Thyroid gland (tissue), 4 donors: ENCODE data around the gene MDGA2. TPM values are rescaled to one million over a fixed set of nuclear protein-coding genes. Genes with fewer than 3 reads are reported as not detected.
A peak's percentile ranks its signal among the peaks of the same experiment; 100 is the strongest.

Experiments used
- DNase-seq, 2 donors: peaks; one replicate each; pipeline ENCODE4 v3.0.0-alpha.2; 2019
- H3K27ac ChIP-seq, 3 donors: fragments of 200-600 bp; sonication (generic); 1 replicate in 2 of 3; 2 replicates in 1 of 3; pipeline ENCODE4 v1.5.1; 2016 to 2019; ENCODE audit warnings: mild to moderate bottlenecking in 1 of 3, moderate library complexity in 1 of 3
- H3K27me3 ChIP-seq: fragments of 200-600 bp; sonication (generic); one replicate; pipeline ENCODE4 v1.5.1; 2019
- H3K36me3 ChIP-seq, 2 donors: fragments of 200-600 bp; sonication (generic); one replicate each; pipeline ENCODE4 v1.5.1; 2016 to 2019
- H3K4me1 ChIP-seq, 2 donors: fragments of 200-600 bp; sonication (generic); one replicate each; pipeline ENCODE4 v1.5.1; 2017 to 2019
- H3K4me3 ChIP-seq, 3 donors: fragments of 200-600 bp; sonication (generic); replicated peaks in 1 of 3; 1 replicate in 2 of 3; 2 replicates in 1 of 3; pipeline ENCODE4 v1.5.1; 2016; ENCODE audit warnings: mild to moderate bottlenecking in 1 of 3
- H3K9me3 ChIP-seq: fragments of 200-600 bp; sonication (generic); one replicate; pipeline ENCODE4 v1.5.1; 2017
- CTCF ChIP-seq, 6 experiments: fragments of 200-600 bp in 3 of 6; fragments of 450-650 bp in 3 of 6; sonication (generic) in 3 of 6; IDR thresholded peaks; one replicate each; pipeline ENCODE4 v1.5.1; 2016 to 2019; ENCODE audit warnings: antibody characterized with exemption in 6 of 6, mild to moderate bottlenecking in 2 of 6, inconsistent platforms in 1 of 6, moderate library complexity in 1 of 6
- POLR2A ChIP-seq, 2 donors: fragments of 450-650 bp; IDR thresholded peaks; one replicate each; pipeline ENCODE4 v1.6.1; 2017; ENCODE audit warnings: antibody characterized with exemption in 2 of 2, mild to moderate bottlenecking in 2 of 2, moderate library complexity in 1 of 2
- WGBS, 2 donors: methylation state at CpG; one replicate each; pipeline ENCODE4 v1.1.5; 2017; 5-methylcytosine and 5-hydroxymethylcytosine counted together
- intact Hi-C: fragments of 100-400 bp; cut with DNase I; formaldehyde crosslinking; loops from one replicate; pipeline ENCODE4 v1.15.1; 2023
- small RNA-seq: library from RNA; depleted of rRNA; stranded (forward); fragments of <200 nt; gene quantifications from one replicate; pipeline ENCODE3, GENCODE V24; 2016
- total RNA-seq, 4 donors: library from RNA; depleted of rRNA; stranded (reverse); fragments of >200 nt; gene quantifications; one replicate each; pipeline ENCODE4 v1.2.3, GENCODE V29; 2016

MDGA2 gene
- total RNA-seq, 4 donors from 2014 or later, result not detected

DNA sequence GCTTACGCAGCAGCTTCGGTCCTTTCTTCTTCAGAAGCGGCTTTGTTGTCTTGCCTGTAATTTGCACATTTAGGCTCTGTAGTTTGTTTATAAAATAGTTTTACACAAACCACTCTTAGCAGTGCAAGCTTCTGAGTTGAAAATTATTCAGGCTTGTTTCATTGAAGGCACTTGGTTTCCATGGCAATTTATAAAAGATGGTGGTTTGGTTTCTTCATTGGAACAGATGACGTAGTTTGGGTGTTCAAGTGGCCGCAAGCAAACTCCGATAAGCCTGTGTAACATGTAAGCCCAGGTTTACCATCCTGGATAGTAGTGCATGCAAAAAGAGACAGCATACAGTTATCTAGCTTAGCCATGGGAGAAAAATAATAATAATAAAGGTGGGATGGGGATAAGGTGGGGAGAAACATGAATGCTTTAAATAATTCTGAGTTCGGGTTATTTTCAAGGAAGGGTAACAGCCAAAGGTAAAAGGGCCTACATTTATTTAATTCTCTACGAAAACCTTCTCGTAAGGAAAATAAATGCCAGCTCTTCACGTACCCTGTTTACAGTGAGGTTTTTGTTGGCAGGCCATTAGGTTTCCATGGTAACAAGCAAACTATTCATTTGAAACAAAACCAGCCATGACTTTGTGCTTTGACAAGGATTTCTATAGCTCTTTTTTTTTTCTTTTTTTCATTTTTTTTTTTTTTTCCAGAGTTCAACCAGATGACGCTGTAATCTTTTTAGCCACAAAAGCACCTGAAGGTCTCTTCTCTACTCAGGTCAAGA lies 834.3 kb downstream of the MDGA2 start:
- TF ChIP-seq CTCF (IDR thresholded peaks at IDR 0.05), result no peak
- no peak for TF ChIP-seq POLR2A (IDR thresholded peaks at IDR 0.05)
- Histone ChIP-seq H3K27ac (no peak overlapping the region), H3K36me3 (no peaks in the 10 kb centered on the region), H3K4me3 (no peak overlapping the region), H3K27me3 (no peaks in the 10 kb centered on the region), H3K4me1 (no peaks in the 10 kb centered on the region), H3K9me3 (no peaks in the 10 kb centered on the region)
- 57 to 64% methylated on average over 11 of the region's 11 CpGs for WGBS, 2 donors
- intact Hi-C loops, result no loop called here
- DNase-seq, result peak; percentile 4 to 15

- TF ChIP-seq POLR2A (IDR thresholded peaks at IDR 0.05), result no peak
- no peak for TF ChIP-seq CTCF (IDR thresholded peaks at IDR 0.05)
- Histone ChIP-seq H3K4me1 (no peaks in the 10 kb centered on the region), H3K27me3 (no peaks in the 10 kb centered on the region), H3K36me3 (no peaks in the 10 kb centered on the region), H3K9me3 (no peaks in the 10 kb centered on the region), H3K27ac (no peak overlapping the region), H3K4me3 (no peak overlapping the region)
- intact Hi-C loops, result no loop called here
- DNase-seq, result no peak
- 93 to 95% methylated on average over 13 to 22 of the region's 42 CpGs for WGBS, 2 donors
Measured at GRCh38 chr14:46820291-46820690, 855.1 kb downstream of the MDGA2 start.

DNA sequence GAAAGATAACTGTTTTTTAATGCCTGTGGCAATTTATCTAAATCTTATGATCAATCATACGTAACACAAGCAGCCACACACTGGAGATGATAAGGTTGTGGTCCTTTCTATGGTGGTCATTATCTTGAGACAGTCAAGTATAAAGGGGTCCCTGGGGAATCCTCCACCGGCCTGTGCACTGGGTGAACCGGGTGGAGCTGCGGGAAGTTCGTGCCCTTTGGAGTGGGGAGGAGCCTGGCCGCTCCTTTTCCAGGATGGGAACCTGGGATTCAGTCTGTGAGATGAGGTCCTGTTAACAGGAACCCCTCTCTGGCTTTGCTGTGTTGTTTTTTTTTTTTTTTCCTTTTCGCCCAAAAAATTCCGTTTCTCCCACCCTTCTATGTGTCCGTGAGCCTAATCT lies 856.3 kb downstream of the MDGA2 start:
- no peak overlapping the region for H3K27ac ChIP-seq
- no peaks in the 10 kb centered on the region for H3K27me3 ChIP-seq
- no peak overlapping the region for H3K4me3 ChIP-seq
- H3K4me1 ChIP-seq, result no peaks in the 10 kb centered on the region
- no peak for DNase-seq
- no peaks in the 10 kb centered on the region for H3K36me3 ChIP-seq
- intact Hi-C loops, result no loop called here
- 80 to 86% methylated on average over 9 of the region's 9 CpGs for WGBS, 2 donors
- H3K9me3 ChIP-seq, result no peaks in the 10 kb centered on the region
- TF ChIP-seq POLR2A (IDR thresholded peaks at IDR 0.05) (no peak), CTCF (IDR thresholded peaks at IDR 0.05) (no peak)

- no peak for TF ChIP-seq CTCF (IDR thresholded peaks at IDR 0.05)
- TF ChIP-seq POLR2A (IDR thresholded peaks at IDR 0.05), result no peak
- intact Hi-C loops, result no loop called here
- no peaks in the 10 kb centered on the region for H3K27me3 ChIP-seq
- no peaks in the 10 kb centered on the region for H3K4me1 ChIP-seq
- no peak for DNase-seq
- no peak overlapping the region for H3K4me3 ChIP-seq
- WGBS, 2 donors, result 53 to 89% methylated on average over 1 of the region's 1 CpG
- no peak overlapping the region for H3K27ac ChIP-seq
- no peaks in the 10 kb centered on the region for H3K9me3 ChIP-seq
- no peaks in the 10 kb centered on the region for H3K36me3 ChIP-seq
Measured at GRCh38 chr14:46818147-46818546, 857.3 kb downstream of the MDGA2 start.

GRCh38 chr14:46793144-46793543 lies 882.3 kb downstream of the MDGA2 start:
- no peak overlapping the region for H3K4me3 ChIP-seq
- no peaks in the 10 kb centered on the region for H3K27me3 ChIP-seq
- H3K9me3 ChIP-seq, result no peaks in the 10 kb centered on the region
- no peak for DNase-seq
- no peaks in the 10 kb centered on the region for H3K4me1 ChIP-seq
- intact Hi-C loops, result no loop called here
- TF ChIP-seq CTCF (IDR thresholded peaks at IDR 0.05), result no peak
- TF ChIP-seq POLR2A (IDR thresholded peaks at IDR 0.05), result no peak
- H3K36me3 ChIP-seq, result no peaks in the 10 kb centered on the region
- no peak overlapping the region for H3K27ac ChIP-seq

Small RNA genes within 50 kb of the gene (small RNA-seq; reads per million reads assigned to genes)
- not detected for gene RF00402
